Fibroblast of skin of left quadriceps (primary cell): ENCODE data around the gene MUC12.
"Not testable (repeated sequence)": the region's sequence is repeated elsewhere in the genome, so short reads cannot be mapped to it uniquely, and the experiment has no call there.

ENCODE experiments used
- DNase-seq, 2 experiments: peaks; one replicate each; pipeline ENCODE4 v3.0.0-alpha.2; 2013; ENCODE audit warnings: low read depth in 2 of 2

MUC12 gene

DNA sequence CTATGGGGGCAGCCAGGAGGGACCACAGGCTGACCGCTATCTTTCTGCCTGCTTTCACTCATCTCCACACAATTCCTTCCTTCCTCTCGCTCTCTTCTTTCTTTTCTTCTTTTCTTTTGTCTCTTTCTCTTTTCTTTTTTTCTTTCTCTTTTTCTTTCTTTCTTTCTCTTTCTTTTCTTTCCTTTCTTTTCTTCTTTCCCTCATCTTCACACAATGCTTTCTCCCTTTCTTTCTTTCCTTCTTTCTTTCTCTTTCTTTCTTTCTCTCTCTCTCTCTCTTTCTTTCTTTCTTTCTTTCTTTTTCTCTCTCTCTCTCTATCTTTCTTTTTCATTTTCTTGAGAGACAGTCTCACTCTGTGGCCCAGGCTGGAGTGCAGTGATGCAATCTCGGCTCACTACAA is 6.8 kb upstream of the MUC12 start:
- DNase-seq, result no peak

DNA sequence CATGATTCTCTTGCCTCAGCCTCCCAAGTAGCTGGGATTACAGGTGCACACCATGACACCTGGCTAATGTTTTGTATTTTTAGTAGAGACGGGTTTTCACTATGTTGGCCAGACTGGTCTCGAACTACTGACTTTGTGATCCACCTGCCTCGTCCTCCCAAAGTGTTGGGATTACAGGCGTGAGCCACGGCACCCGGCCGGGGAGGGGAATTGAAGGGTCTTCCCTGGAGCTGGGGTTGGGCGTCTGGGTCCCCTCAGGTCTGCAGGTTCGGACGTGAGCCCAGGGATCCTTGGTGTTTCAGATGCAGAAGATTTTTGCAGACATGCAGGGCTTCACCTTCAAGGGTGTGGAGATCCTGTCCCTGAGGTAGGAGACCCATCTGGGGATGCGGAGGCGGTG is 6.0 kb upstream of the MUC12 start:
- DNase-seq, result no peak

DNA sequence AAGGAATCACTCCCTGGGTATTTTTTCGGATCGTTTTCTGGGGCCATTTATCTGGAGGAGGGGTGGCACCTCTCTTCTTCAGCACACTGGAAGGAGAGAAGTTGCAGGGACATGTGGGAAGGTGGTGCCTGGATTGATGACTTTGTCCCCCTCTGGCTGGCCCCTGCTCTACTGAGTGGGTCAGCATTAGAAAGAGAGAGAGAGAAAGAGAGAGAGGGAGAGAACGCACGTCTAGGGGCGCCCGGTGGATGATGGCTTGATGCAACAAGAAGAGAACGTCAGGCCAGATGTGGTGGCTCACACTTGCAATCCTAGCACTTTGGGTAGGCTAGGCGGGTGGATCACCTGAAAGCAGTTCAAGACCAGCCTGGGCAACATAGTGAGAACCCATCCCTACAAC is 5.5 kb upstream of the MUC12 start:
- no peak for DNase-seq

DNA sequence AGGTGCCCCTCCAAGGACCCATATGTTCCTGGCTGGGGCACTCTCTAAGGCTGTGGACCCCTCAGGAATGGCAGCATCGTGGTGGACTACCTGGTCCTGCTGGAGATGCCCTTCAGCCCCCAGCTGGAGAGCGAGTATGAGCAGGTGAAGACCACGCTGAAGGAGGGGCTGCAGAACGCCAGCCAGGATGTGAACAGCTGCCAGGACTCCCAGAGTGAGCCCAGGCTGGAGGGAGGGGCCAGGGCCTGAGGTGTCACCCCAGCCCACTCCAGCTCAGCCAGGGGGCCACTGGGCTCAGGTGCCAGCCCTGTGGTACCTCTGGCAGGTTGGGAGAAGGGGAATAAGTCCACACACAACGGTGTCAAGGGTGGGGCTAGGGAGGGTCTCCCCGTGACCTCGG is 4.7 kb upstream of the MUC12 start:
- DNase-seq, result no peak

DNA sequence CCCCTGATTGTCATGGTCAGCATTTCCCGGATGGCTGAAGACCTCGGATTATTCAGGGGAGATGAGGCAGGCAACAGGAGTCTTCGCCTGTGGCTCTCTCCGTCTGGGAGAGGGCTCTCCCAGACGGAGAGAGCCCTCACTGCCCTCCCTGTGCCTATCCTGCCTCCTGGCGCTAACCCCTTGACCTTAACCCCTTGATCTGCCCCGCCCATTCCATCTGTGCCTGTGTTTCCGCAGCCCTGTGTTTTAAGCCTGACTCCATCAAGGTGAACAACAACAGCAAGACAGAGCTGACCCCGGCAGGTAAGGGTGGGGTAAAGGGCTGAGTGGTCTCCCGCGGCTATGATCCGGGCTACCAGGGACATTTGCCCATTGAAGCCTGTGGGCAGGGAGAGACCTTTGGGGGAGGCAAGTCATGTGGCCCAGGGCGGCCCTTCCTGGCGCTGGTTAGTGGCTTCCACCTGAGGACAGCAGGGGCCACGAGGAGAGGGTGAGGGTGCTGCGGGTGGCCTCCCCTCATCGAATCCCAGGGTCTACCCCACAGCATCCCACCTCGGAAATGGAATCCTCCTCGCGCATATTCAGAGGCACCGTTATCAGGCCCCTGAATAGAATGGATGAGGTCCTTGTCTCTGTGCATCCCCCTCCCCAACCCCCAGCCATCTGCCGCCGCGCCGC is 4.2 kb upstream of the MUC12 start:
- DNase-seq, result no peak

DNA sequence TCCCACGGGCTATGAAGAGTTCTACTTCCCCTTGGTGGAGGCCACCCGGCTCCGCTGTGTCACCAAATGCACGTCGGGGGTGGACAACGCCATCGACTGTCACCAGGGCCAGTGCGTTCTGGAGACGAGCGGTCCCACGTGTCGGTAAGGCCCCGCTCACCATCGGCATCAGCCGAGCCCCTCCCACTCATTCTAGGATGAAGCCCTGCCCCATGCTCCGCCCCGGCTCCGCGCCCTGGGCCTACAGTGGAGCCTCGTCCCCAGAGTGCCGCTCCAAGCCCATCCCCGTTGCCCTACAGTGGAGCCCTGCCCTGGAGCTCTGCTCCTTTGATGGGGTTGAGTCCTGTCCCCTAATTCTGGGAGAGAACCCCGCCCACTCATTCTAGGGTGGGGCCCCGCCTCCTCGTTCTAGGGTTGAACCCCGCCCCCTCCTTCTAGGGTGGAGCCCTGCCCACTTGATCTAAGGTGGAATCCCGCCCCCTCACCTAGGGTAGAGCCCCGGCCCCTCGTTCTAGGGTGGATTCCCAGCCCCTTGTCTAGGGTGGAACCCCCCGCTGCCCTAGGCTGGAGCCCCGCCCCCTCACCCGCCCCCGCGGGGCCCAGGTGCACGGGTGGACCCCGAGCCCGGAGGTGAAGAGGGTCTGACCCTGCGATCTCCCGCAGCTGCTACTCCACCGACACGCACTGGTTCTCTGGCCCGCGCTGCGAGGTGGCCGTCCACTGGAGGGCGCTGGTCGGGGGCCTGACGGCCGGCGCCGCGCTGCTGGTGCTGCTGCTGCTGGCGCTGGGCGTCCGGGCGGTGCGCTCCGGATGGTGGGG is 3.4 kb upstream of the MUC12 start:
- DNase-seq, result no peak

DNA sequence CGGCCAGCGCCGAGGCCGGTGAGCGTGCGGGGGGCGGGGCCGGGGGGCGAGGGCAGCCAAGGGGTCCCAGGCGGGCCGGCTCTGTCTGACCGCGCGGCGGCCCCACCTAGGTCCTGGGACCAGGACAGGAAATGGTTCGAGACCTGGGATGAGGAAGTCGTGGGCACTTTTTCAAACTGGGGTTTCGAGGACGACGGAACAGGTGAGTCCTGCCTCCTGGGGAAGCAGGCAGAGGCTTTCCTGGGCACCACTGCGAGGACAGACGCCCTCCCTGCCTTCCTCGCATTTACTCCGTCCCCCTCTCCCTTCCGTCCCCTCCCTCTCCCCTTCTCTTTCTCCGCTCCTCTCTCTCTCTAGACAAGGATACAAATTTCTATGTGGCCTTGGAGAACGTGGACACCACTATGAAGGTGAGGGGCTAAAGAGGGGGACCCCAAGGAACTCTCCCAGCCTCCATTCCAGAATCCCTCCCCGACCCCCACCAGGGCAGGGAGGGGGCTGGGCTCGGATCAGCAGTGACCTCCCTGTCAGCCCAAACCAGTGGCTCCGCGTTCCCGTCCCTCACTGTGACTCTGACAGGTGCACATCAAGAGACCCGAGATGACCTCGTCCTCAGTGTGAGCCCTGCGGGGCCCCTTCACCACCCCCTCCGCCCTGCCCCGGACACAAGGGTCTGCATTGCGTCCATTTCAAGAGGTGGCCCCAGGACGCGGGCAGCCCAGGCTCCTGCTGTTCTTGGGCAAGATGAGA is 2.6 kb upstream of the MUC12 start:
- DNase-seq, result no peak

DNA sequence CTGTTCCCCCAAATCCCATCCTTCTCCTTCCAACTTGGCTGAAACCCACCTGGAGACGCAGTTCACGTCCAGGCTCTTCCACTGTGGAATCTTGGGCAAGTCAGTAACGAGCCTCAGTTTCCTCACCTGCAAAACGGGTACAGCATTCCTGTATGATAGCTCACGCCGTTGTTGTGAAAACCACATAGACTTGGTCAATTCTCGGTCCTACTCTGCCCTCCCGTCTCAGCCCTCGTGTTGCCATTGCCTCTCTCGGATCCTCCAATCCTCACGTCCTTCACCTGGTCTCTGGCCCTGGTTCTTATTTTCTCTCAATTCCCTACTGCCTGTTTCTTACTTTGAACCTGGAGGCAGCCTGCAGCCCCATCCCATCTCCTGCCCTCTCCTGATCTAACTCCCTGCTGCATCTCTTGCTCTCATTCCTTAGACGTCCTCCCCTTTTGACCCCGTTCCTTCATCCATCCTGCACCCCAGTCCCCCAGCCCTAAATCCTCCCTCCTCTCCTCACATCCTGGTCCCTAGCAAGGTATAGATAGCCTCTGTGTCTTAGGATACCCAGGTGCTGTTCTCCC is 2.0 kb upstream of the MUC12 start:
- DNase-seq, result no peak

DNA sequence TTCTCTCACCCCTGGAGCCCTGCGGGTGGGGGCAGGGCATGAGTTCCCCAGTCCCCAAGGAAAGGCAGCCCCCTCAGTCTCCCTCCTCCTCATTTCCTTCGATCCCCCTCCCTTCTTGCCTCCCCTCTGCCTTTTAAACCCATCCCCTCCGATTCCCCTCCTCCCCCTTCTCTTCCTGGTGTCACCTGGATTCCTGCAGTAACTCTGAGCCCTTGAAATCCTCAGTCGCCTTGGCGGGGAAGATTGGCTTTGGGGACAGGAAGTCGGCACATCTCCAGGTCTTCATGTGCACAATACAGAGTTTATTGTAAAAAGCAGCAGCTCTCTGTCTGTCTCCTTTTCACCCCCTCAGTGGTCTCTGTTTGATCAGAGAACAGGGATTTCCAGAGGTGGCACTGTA is 1.3 kb upstream of the MUC12 start:
- no peak for DNase-seq

DNA sequence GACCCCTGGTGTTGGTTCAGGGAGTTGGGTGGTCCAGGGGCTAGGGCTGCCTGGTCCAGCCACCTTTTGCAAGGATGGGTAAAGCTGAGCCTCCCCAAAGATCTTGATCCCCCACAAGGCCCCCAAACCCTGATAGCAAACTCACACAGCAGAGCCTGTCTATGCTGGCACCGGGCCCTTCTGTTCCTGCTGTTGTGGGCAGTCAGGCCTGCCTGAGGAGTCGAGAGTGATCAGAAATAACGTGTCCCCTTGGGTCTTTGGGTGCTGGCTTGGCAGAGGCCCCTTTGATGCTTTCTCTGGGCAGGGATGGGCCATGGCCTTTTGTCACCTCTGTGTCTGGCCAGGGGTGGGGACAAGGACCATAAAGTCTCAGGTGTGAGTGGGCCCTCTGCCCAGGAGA is 715 bp upstream of the MUC12 start:
- no peak for DNase-seq

DNA sequence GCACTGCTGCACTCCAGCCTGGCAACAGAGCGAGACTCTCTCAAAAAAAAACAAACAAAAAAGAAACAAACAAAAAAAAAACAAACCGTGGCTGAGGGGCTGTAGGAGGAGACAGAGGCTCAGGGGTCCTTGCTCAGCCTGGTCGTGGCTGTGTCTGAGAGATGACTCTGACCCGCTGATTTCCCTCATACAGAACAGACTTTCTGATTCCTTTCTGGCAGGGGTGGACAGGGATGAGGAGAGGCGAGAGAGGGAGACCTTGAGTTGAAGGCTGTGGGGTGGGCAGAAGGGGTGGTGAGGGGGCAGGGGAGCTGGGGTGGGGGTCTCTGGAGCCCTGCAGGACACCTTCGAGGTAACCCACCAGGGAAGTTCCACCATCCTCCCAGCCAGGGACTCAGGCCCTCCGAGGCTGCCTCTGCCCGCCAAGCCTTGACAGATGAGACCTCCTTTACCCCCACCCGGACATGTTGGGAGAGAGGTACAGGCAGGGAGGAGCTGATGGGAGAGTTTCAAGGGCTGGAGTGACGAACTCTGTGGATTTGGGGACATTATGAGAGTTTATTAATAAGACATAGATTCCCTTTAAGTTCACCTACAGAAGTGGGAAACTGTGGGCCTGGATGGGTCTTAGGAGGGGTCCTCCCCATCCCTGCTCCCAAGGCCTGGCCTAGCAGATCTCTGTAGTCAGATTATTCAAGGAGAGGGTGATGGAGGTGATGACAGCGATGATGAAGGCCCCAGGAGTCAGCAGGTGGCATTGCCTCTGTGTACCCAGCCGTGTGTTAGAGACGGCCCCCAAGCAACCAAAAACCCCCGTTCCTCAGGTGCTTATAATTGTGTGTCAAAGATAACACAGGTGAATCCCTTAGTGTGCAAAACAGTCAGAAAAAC is 2.0 kb downstream of the MUC12 start:
- DNase-seq, result no peak

DNA sequence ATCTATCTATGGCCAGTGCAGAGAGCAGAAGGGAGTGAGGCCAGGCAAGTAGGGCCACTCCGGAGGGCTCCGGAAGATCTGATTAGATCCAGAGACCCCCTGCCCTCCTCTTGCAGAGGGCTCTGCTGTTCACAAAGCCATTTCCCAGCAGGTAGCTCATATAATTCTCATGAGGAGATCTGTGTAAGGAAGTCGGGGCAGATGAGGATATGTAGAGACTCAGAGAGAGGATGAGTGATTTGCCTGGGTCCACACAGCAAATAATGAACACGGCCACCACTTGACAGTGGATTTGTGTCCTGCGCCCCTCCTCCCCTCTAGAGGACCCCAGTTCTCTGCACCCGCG is 2.6 kb downstream of the MUC12 start:
- no peak for DNase-seq

DNA sequence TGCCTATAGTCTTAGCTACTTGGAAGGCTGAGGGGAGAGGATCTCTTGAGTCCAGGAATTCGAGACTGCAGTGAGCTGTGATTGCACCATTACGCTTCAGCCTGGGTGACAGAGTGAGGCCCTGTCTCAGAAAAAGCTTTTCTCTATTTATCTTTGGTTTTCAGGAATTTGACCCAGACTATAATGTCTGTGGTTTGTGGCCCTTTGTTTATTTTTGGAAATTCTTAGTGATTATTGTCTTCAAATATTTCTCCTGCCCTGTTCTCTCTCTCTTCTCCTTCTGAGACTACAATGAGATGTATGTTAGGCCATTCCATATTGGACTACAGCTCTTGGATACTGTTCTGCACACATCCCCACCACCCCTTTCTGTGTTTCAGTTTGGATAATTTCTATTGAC is 4.7 kb downstream of the MUC12 start:
- DNase-seq, result no peak

DNA sequence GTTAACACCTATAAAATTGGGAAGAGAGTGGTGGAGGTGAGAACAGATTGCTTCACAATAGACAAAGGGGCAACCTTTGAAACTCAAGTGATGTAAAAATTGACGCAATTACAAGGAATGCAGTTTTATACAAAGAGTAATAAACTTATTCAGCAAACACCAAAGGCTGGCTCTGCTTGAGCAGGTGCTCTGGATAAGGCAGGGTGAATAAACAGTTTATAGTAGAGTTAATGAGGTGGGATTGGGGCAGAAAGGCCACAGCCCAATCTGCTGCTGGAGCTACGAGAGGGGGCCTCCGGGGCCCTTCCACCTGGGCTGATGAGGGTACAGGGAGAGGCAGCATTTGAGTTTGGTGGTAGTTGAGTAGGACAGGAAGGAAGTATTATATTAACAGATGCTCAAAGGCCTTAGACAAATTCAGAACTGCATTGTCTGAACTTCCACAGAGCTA is 6.0 kb downstream of the MUC12 start:
- DNase-seq, result no peak

DNA sequence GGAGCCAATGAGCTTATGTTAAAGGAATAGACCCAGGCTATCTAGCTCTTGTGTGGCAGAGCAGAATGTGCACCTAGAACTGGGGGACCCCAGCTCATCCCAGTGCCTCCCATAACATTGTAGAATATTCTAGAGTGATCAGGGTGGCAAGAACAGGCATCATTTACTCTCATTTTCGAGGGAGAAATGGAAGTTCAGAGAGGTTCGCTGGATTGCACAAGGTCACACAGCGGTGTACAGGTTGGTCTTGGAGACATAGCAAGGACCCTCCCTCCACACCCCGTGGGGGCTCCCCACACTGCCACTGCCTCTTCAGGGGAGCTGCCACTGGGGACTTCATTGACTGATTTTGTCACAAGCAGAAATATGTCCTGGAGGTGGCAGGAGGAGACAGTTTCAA is 8.9 kb downstream of the MUC12 start:
- no peak for DNase-seq

DNA sequence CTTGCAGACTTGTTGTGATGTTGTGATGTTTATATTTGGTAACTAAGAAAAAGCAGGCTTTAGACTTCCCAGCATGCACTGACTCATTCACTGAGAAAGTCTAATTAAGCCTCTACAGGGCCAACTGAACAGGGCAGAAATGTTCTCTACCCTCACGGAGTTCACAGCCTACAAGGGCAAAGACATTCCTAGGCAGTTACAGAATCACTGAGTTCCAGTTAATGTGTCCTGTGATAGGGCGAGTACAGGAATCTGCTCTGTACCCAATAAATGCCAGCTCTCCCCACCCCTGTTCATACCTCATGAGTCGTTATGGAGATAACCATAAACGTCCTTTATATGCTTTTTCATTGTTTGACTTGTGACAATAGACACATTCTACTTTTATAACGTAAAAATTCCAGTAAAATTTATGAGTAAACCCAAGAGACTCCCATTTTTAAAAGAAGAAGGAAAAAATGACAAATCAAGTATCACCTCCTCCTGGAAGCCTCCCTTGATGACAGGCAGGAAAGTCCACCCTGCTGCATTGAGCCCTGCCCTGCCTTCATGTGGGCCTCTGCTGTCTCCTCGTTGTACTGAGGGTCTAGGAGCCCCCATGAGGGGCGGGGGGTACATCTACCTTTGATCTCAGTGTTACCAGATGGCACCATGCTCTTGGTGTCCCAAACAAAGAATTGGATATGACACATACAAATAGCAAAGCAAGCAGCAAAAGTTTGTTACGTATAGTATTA is 14.3 kb downstream of the MUC12 start:
- DNase-seq, result no peak

DNA sequence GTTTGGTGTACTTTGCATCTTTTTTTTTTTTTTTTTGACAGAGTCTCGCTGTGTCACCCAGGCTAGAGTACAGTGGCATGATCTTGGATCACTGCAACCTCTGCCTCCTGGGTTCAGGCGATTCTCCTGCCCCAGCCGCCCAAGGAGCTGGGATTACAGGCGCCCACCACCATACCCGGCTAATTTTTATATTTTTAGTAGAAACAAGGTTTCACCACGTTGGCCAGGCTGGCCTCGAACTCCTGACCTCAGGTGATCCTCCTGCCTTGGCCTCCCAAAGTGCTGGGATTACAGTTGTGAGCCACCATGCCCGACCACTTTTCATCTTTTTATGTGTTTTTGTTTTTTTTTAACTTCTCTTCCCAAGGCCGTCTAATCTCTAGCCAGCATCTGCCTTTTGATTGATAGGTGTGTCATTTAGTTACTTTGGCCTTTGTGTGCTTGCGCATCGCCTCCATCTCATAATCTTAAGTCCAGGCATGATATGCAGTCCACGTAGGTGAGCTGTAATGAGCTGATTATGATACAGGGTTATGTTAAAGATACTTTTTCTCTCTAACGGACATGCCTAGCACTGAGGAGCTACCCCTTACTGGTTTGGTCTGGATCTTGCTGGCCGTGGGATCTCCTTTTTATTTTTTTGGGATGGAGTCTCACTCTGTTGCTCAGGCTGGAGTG is 15.0 kb downstream of the MUC12 start:
- not testable (repeated sequence) for DNase-seq

DNA sequence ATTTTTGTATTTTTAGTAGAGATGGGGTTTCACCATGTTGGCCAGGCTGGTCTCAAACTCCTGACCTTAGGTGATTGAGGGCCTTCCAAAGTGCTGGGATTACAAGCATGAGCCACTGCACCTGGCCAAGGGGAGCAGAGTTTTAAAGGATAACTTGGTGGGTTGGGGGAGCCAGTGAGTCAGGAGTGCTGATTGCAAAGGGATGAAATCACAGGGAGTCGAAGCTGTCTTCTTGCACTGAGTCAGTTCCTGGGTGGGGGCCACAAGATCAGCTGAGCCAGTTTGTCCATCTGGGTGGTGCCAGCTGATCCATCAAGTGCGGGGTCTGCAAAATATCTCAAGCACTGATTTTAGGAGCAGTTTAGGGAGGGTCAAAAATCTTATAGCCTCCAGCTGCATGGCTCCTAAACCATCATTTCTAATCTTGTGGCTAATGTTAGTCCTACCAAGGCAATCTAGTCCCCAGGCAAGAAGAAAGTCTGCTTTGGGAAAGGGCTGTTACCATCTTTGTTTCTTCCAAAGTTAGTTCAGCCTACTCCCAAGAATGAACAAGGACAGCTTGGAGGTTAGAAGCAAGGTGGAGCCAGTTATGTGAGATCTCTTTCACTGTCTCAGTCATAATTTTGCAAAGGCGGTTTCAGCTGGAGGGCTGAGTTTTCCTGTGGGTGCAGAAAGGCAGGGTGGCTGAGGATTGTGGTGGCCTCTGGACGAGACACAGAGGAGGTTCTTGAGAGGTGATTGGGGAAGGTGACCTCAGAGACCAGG is 15.8 kb downstream of the MUC12 start:
- DNase-seq, result not testable (repeated sequence)

DNA sequence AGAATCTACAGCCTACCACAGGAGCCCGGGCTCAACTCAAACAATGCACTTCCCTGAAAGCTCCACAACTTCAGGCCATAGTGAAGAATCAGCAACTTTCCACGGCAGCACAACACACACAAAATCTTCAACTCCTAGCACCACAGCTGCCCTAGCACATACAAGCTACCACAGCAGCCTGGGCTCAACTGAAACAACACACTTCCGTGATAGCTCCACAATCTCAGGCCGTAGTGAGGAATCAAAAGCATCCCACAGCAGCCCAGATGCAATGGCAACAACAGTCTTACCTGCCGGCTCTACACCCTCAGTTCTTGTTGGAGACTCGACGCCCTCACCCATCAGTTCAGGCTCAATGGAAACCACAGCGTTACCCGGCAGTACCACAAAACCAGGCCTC is 22.3 kb downstream of the MUC12 start:
- DNase-seq, result no peak
